ENCODE results near the gene KCNE1.
A peak's percentile ranks its signal among the peaks of the same experiment; 100 is the strongest.
"Not testable (repeated sequence)": the region's sequence is repeated elsewhere in the genome, so short reads cannot be mapped to it uniquely, and the experiment has no call there.

KCNE1 gene

GRCh38 chr21:34511787-34512455, at the start of gene KCNE1:
Gene KCNE1 (minus strand): TSS chr21:34512210. CDS start chr21:34449634, 62,576 bp downstream.
- DNase-seq (ENCODE audit: low read depth in 4 of 4, low spot score in 1 of 4) = no peak

GRCh38 chr21:34561806-34562205, 49.8 kb upstream of the KCNE1 start:
- DNase-seq (ENCODE audit: low read depth in 4 of 4, low spot score in 1 of 4) = no peak

- no peak for DNase-seq (ENCODE audit: low read depth in 4 of 4, low spot score in 1 of 4)
These were observed 48.6 kb upstream of the KCNE1 start for GRCh38 chr21:34560609-34561008.

- DNase-seq (ENCODE audit: low read depth in 4 of 4, low spot score in 1 of 4) = no peak
These were observed 48.0 kb upstream of the KCNE1 start for GRCh38 chr21:34560021-34560420.

- no peak for DNase-seq (ENCODE audit: low read depth in 4 of 4, low spot score in 1 of 4)
These were observed 47.1 kb upstream of the KCNE1 start for GRCh38 chr21:34559089-34559631.

GRCh38 chr21:34558166-34558565, 46.2 kb upstream of the KCNE1 start:
- DNase-seq (ENCODE audit: low read depth in 4 of 4, low spot score in 1 of 4) = no peak

GRCh38 chr21:34557261-34557660, 45.3 kb upstream of the KCNE1 start:
- DNase-seq (ENCODE audit: low read depth in 4 of 4, low spot score in 1 of 4) = no peak

- DNase-seq (ENCODE audit: low read depth in 4 of 4, low spot score in 1 of 4) = not testable (repeated sequence)
These were observed 42.7 kb upstream of the KCNE1 start for GRCh38 chr21:34554670-34555069.

GRCh38 chr21:34554227-34554626, 42.2 kb upstream of the KCNE1 start:
- DNase-seq (ENCODE audit: low read depth in 4 of 4, low spot score in 1 of 4) = no peak

GRCh38 chr21:34553151-34553952, 41.3 kb upstream of the KCNE1 start:
- no peak for DNase-seq (ENCODE audit: low read depth in 4 of 4, low spot score in 1 of 4)

- DNase-seq (ENCODE audit: low read depth in 4 of 4, low spot score in 1 of 4) = no peak
These were observed 40.5 kb upstream of the KCNE1 start for GRCh38 chr21:34552360-34553098.

GRCh38 chr21:34550182-34550799, 38.3 kb upstream of the KCNE1 start:
- DNase-seq (ENCODE audit: low read depth in 4 of 4, low spot score in 1 of 4) = no peak

GRCh38 chr21:34548781-34549376, 36.9 kb upstream of the KCNE1 start:
- DNase-seq (ENCODE audit: low read depth in 4 of 4, low spot score in 1 of 4) = no peak

GRCh38 chr21:34546542-34546941, 34.5 kb upstream of the KCNE1 start:
- DNase-seq (ENCODE audit: low read depth in 4 of 4, low spot score in 1 of 4) = no peak

GRCh38 chr21:34545079-34545884, 33.3 kb upstream of the KCNE1 start:
- no peak for DNase-seq (ENCODE audit: low read depth in 4 of 4, low spot score in 1 of 4)

GRCh38 chr21:34544032-34544496, 32.1 kb upstream of the KCNE1 start:
- peak; percentile 11 to 26 (median 22) for DNase-seq (ENCODE audit: low read depth in 4 of 4, low spot score in 1 of 4)

- no peak for DNase-seq (ENCODE audit: low read depth in 4 of 4, low spot score in 1 of 4)
These were observed 31.0 kb upstream of the KCNE1 start for GRCh38 chr21:34543017-34543416.

GRCh38 chr21:34540206-34540605, 28.2 kb upstream of the KCNE1 start:
- no peak for DNase-seq (ENCODE audit: low read depth in 4 of 4, low spot score in 1 of 4)

- DNase-seq (ENCODE audit: low read depth in 4 of 4, low spot score in 1 of 4) = no peak
These were observed 25.8 kb upstream of the KCNE1 start for GRCh38 chr21:34537838-34538237.

- DNase-seq (ENCODE audit: low read depth in 4 of 4, low spot score in 1 of 4) = no peak
These were observed 24.8 kb upstream of the KCNE1 start for GRCh38 chr21:34536820-34537219.
